AG04449 (cell line): ENCODE data around the gene PLPP7.
"Not testable (repeated sequence)": the region's sequence is repeated elsewhere in the genome, so short reads cannot be mapped to it uniquely, and the experiment has no call there.

Source experiments
- CTCF ChIA-PET: fragments of 350-600 bp; formaldehyde crosslinking; extraction: SDS; loops from one replicate; lab custom pipeline; 2021; ENCODE audit warnings: antibody characterized with exemption; lab: Yijun Ruan, JAX
- POLR2A ChIA-PET: fragments of 400-600, 350-600 bp; formaldehyde crosslinking; extraction: SDS; loops from one replicate; lab custom pipeline; 2020; ENCODE audit warnings: antibody characterized with exemption, inconsistent platforms; lab: Yijun Ruan, JAX
- DNase-seq: peaks from one replicate; pipeline ENCODE4 v3.0.0-alpha.2; 2010; ENCODE audit warnings: low read depth, low spot score
- H3K4me3 ChIP-seq: 2 replicates; pipeline ENCODE4 v1.5.1; 2011; ENCODE audit warnings: low read depth, mild to moderate bottlenecking, control low read depth, low read length
- TF ChIP-seq, protein P1 (sequence below): IDR thresholded peaks from one replicate; pipeline ENCODE4 v1.5.1; 2011; ENCODE audit warnings: mild to moderate bottlenecking, moderate library complexity, low read length, control low read depth, inconsistent platforms; ENCODE audit not compliant: insufficient read depth; ENCODE audit errors: missing control alignments

Gene PLPP7

GRCh38 chr9:131330814-131331600 is 41.5 kb downstream of the PLPP7 start:
- no peak overlapping the region for H3K4me3 ChIP-seq
- TF ChIP-seq, protein P1, sequence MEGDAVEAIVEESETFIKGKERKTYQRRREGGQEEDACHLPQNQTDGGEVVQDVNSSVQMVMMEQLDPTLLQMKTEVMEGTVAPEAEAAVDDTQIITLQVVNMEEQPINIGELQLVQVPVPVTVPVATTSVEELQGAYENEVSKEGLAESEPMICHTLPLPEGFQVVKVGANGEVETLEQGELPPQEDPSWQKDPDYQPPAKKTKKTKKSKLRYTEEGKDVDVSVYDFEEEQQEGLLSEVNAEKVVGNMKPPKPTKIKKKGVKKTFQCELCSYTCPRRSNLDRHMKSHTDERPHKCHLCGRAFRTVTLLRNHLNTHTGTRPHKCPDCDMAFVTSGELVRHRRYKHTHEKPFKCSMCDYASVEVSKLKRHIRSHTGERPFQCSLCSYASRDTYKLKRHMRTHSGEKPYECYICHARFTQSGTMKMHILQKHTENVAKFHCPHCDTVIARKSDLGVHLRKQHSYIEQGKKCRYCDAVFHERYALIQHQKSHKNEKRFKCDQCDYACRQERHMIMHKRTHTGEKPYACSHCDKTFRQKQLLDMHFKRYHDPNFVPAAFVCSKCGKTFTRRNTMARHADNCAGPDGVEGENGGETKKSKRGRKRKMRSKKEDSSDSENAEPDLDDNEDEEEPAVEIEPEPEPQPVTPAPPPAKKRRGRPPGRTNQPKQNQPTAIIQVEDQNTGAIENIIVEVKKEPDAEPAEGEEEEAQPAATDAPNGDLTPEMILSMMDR, result no peak
- no peak for DNase-seq
- ChIA-PET POLR2A (no interaction called here), CTCF (interaction anchor here (2.9 to 13.7 kb wide), 2 partner anchors 19 to 153 kb away, joined by 11 to 403 read pairs; no protein-coding TSS in a partner anchor)

- POLR2A ChIA-PET, DNase-seq, H3K4me3 ChIP-seq: not testable (repeated sequence)
- CTCF ChIA-PET, result interaction anchor here (1.5 to 13.7 kb wide), 4 partner anchors 8 to 276 kb away, joined by 3 to 403 read pairs (median 41); no protein-coding TSS in a partner anchor
These were observed 42.5 kb downstream of the PLPP7 start for GRCh38 chr9:131331996-131332395.

DNA sequence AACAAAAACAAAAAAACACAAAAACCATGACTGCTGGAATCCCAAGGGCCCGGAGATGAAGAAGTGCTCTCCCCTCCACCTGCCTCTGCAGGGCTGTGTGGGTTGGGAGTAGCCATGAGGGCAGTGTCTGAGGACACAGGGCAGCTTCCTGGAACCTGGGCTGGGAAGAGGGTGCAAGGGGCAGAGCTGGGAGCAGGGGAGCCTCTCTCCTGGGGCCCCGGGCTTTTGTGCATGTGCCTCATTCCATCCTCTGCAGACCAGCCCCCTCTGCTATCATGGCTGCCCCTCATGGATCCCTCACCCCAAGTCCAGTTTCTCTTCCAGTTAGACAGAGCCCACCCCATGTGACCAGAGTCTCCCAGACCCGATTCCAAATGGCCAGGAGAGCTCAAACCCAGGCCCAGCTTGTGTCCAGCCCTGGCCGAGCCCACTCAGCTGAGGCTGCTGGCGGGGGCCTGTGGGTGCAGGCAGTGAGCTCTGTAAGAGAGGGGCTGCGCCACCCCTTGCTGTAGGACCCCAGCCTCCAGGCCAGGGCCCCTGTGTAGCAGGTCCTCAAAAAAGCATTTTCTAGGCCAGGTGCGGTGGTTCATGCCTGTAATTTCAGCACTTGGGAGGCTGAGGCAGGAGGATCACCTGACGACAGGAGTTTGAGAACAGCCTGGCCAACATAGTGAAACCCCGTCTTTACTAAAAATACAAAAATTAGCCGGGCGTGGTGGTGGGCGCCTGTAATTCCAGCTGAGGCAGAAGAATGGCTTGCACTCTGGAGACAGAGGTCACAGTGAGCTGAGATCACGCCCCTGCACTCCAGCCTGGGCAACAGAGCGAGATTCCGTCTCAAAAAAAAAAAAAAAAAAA is 44.5 kb downstream of the PLPP7 start:
- TF ChIP-seq, protein P1, result no peak
- no peak overlapping the region for H3K4me3 ChIP-seq
- POLR2A ChIA-PET, result no interaction called here
- no peak for DNase-seq
- CTCF ChIA-PET, result interaction anchor here (0.7 to 13.7 kb wide), 9 partner anchors 9 to 278 kb away, joined by 3 to 403 read pairs (median 7); no protein-coding TSS in a partner anchor

GRCh38 chr9:131334629-131335367 is 45.3 kb downstream of the PLPP7 start:
- TF ChIP-seq, protein P1, result no peak
- ChIA-PET CTCF (interaction anchor here (0.7 to 13.7 kb wide), 13 partner anchors 10 to 288 kb away, joined by 3 to 403 read pairs (median 6); no protein-coding TSS in a partner anchor), POLR2A (no interaction called here)
- H3K4me3 ChIP-seq, result no peak overlapping the region
- no peak for DNase-seq

DNA sequence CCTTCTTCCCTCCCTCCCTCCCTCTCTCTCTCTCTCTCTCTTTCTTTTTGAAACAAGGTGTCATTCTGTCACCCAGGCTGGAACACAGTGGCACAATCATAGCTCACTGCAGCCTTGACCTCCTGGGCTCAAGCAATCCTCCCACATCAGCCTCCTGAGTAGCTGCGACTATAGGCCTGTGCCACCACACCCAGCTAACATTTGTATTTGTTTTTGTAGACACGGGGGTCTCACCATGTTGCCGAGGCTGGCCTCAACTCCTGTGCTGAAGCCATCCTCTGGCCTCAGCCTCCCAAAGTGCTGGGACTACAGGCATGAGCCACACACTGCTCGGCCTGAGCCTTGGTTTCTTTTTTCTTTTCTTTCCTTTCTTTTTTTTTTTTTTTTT is 45.8 kb downstream of the PLPP7 start:
- POLR2A ChIA-PET, result no interaction called here
- DNase-seq, result no peak
- CTCF ChIA-PET, result interaction anchor here (0.6 to 13.7 kb wide), 12 partner anchors 11 to 315 kb away, joined by 3 to 403 read pairs (median 6); no protein-coding TSS in a partner anchor
- TF ChIP-seq, protein P1, result no peak
- H3K4me3 ChIP-seq, result no peak overlapping the region

DNA sequence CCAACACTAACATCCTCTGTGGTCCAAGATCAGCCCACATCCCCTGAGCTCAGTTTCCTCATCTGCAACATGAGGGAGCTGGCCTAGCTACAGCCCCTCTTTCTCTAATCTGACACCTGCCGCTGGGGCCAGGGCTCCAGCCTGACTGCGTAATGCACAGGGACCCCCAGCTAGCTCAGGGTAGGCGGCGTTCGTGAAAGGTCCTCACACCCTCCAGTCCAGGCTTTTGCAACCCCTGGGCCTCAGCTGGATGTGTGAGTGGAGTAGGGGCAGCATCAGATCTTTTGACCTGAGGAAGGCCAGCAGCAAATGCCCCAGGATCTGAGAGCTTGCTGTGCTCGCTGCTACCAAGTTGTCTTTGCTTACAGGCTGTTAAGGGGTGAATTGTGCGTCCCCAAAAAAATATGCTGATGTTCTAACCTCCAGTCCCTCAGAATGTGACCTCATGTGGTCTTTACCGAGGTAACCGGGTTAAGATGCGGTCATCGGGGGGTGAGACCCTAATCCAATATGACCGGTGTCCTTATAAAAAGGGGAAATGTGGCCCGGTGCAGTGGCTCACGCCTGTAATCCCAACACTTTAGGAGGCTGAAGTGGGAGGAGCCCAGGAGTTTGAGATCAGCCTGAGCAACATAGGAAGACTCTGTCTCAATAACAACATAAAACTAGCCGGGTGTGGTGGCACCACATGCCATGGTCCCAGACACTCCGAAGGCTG is 47.8 kb downstream of the PLPP7 start:
- no peak overlapping the region for H3K4me3 ChIP-seq
- DNase-seq, result no peak
- CTCF ChIA-PET, result interaction anchor here (0.9 to 13.7 kb wide), 31 partner anchors 11 to 287 kb away, joined by 3 to 403 read pairs (median 5); no protein-coding TSS in a partner anchor
- TF ChIP-seq, protein P1, result no peak
- POLR2A ChIA-PET, result interaction anchor here (0.6 to 1.2 kb wide), 2 partner anchors 157 to 158 kb away, joined by 4 read pairs; no protein-coding TSS in a partner anchor

- DNase-seq, POLR2A ChIA-PET, H3K4me3 ChIP-seq: not testable (repeated sequence)
- CTCF ChIA-PET, result interaction anchor here (5.4 to 13.7 kb wide), 2 partner anchors 9 to 161 kb away, joined by 94 to 403 read pairs; no protein-coding TSS in a partner anchor
These were observed 49.7 kb downstream of the PLPP7 start for GRCh38 chr9:131339212-131339611.

DNA sequence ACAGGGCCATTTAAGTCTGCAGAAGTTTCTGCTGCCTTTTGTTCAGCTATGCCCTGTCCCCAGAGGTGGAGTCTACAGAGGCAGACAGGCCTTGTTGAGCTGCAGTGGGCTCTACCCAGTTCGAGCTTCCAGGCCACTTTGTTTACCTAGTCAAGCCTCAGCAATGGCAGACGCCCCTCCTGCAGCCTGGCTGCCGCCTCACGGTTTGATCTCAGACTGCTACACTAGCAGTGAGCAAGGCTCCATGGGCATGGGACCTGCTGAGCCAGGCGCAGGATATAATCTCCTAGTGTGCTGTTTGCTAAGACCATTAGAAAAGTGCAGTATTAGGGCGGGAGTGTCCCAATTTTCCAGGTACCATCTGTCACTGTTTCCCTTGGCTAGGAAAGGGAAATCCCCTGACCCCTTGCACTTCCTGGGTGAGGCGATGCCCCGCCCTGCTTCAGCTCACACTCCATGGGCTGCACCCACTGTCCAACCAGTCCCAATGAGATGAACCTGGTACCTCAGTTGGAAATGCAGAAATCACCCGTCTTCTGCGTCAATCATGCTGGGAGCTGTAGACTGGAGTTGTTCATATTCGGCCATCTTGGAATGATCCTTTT is 55.5 kb downstream of the PLPP7 start:
- POLR2A ChIA-PET, DNase-seq, H3K4me3 ChIP-seq: not testable (repeated sequence)
- CTCF ChIA-PET, result interaction anchor here (3.6 to 8.0 kb wide), 2 partner anchors 8 to 166 kb away, joined by 15 to 94 read pairs; no protein-coding TSS in a partner anchor
